SK-N-SH (cell line): ENCODE data around the gene GPR68. TPM values are rescaled to one million over a fixed set of nuclear protein-coding genes. Genes with fewer than 3 reads are reported as not detected.

Experiments
- CTCF ChIA-PET: fragments of 300-600, 350-600 bp; formaldehyde crosslinking; extraction: SDS; loops from one replicate; lab custom pipeline; 2021; lab: Yijun Ruan, JAX
- POLR2A ChIA-PET: fragments of 350-600 bp; sonication (Branson Sonifier 250); formaldehyde crosslinking; extraction: SDS; loops from one replicate; lab custom pipeline; 2020; ENCODE audit warnings: antibody characterized with exemption, inconsistent platforms; lab: Yijun Ruan, JAX
- DNase-seq: peaks from one replicate; pipeline ENCODE4 v3.0.0; 2012
- H2AFZ ChIP-seq: fragments of 200-600 bp; sonication (generic); 2 replicates; pipeline ENCODE4 v1.8.1; 2016; ENCODE audit warnings: antibody characterized with exemption, mild to moderate bottlenecking, low read depth
- H3F3A ChIP-seq: fragments of 200-600 bp; sonication (generic); replicated peaks from 2 replicates; pipeline ENCODE3; 2016; ENCODE audit warnings: antibody characterized with exemption, mild to moderate bottlenecking; ENCODE audit not compliant: insufficient read depth
- H3K27ac ChIP-seq, 2 experiments: fragments of 200-500 bp in 1 of 2; fragments of 200-600 bp in 1 of 2; sonication (Bioruptor generic) in 1 of 2; sonication (generic), shearing (Covaris generic) in 1 of 2; 2 replicates each; pipeline versions ENCODE4 v1.5.1 to v1.6.1; 2014 to 2016; ENCODE audit warnings: low read depth in 2 of 2, inconsistent platforms in 1 of 2, low read length in 1 of 2, mild to moderate bottlenecking in 1 of 2, mixed read lengths in 1 of 2
- H3K27me3 ChIP-seq: fragments of 200-600 bp; sonication (generic), shearing (Covaris generic); 2 replicates; pipeline ENCODE4 v1.6.1; 2016; ENCODE audit warnings: mixed run types; ENCODE audit not compliant: insufficient read depth
- H3K36me3 ChIP-seq, 2 experiments: fragments of 200-500 bp in 1 of 2; fragments of 200-600 bp in 1 of 2; sonication (Bioruptor generic) in 1 of 2; sonication (generic) in 1 of 2; replicated peaks in 1 of 2; 2 replicates each; pipeline versions ENCODE3 to v1.5.1; 2014 to 2016; ENCODE audit warnings: low read length in 1 of 2, mild to moderate bottlenecking in 1 of 2; ENCODE audit not compliant: insufficient read depth in 2 of 2, control insufficient read depth in 1 of 2
- H3K4me1 ChIP-seq, 2 experiments: fragments of 200-500 bp in 1 of 2; fragments of 200-600 bp in 1 of 2; sonication (Bioruptor generic) in 1 of 2; sonication (generic), shearing (Covaris generic) in 1 of 2; 2 replicates each; pipeline versions ENCODE4 v1.5.1 to v1.6.1; 2014 to 2016; ENCODE audit warnings: low read depth in 1 of 2, low read length in 1 of 2, mixed run types in 1 of 2; ENCODE audit not compliant: insufficient read depth in 2 of 2, control insufficient read depth in 1 of 2
- H3K4me2 ChIP-seq: fragments of 200-600 bp; sonication (generic), shearing (Covaris generic); 2 replicates; pipeline ENCODE4 v1.6.1; 2017; ENCODE audit warnings: mixed run types
- H3K4me3 ChIP-seq, 2 experiments: fragments of 200-500 bp in 1 of 2; fragments of 200-600 bp in 1 of 2; sonication (Bioruptor generic) in 1 of 2; sonication (generic), shearing (Covaris generic) in 1 of 2; 2 replicates each; pipeline versions ENCODE4 v1.5.1 to v1.8.1; 2014 to 2016; ENCODE audit warnings: low read depth in 2 of 2, inconsistent platforms in 1 of 2, low read length in 1 of 2, mild to moderate bottlenecking in 1 of 2, mixed read lengths in 1 of 2, moderate library complexity in 1 of 2
- H3K79me2 ChIP-seq: fragments of 200-600 bp; sonication (generic); 2 replicates; pipeline ENCODE4 v1.8.1; 2017; ENCODE audit warnings: mild to moderate bottlenecking; ENCODE audit not compliant: insufficient read depth
- H3K9ac ChIP-seq: fragments of 200-600 bp; sonication (generic); 2 replicates; pipeline ENCODE4 v1.6.1; 2017; ENCODE audit warnings: mixed run types
- H3K9me2 ChIP-seq: fragments of 200-600 bp; sonication (generic); 2 replicates; pipeline ENCODE4 v1.6.1; 2017; ENCODE audit warnings: mixed run types
- H3K9me3 ChIP-seq: fragments of 200-600 bp; sonication (generic); 2 replicates; pipeline ENCODE4 v1.6.1; 2017; ENCODE audit warnings: mixed run types, mild to moderate bottlenecking, moderate library complexity
- H4K20me1 ChIP-seq: fragments of 200-600 bp; sonication (generic); 2 replicates; pipeline ENCODE4 v1.6.1; 2017; ENCODE audit warnings: mild to moderate bottlenecking, mixed run types; ENCODE audit not compliant: insufficient read depth
- ELF1 ChIP-seq: IDR thresholded peaks from 2 replicates; pipeline ENCODE4 v1.4.0; 2012
- EP300 ChIP-seq, 2 experiments: IDR thresholded peaks; 2 replicates each; pipeline versions ENCODE4 v1.4.0 to v1.6.1; 2012; ENCODE audit warnings: borderline replicate concordance in 1 of 2, low read depth in 1 of 2, low read length in 1 of 2
- EZH2phosphoT487 ChIP-seq: fragments of 200-600 bp; sonication (generic); IDR thresholded peaks from 2 replicates; pipeline ENCODE4 v1.6.1; 2017; ENCODE audit warnings: low read depth, mixed run types, mild to moderate bottlenecking, antibody characterized with exemption, moderate library complexity, borderline replicate concordance
- FOXJ3 ChIP-seq: sonication (generic); formaldehyde crosslinking; IDR thresholded peaks from 2 replicates; pipeline ENCODE4 v1.5.1; 2020; ENCODE audit warnings: mild to moderate bottlenecking, missing genetic modification reagents
- MXI1 ChIP-seq: IDR thresholded peaks from 2 replicates; pipeline ENCODE4 v1.6.1; 2012; ENCODE audit warnings: mild to moderate bottlenecking, low read depth, low read length, improper control_type of control experiment
- RFX5 ChIP-seq: IDR thresholded peaks from 2 replicates; pipeline ENCODE4 v1.6.1; 2012; ENCODE audit warnings: mild to moderate bottlenecking, improper control_type of control experiment, low read length
- TAF1 ChIP-seq: IDR thresholded peaks from 2 replicates; pipeline ENCODE4 v1.6.1; 2012; ENCODE audit warnings: low read depth, mild to moderate bottlenecking, low read length, moderate library complexity, borderline replicate concordance
- WGBS: methylation state at CpG from one replicate; pipeline ENCODE4 v1.1.6; 2017; ENCODE audit warnings: low lambda C conversion rate; 5-methylcytosine and 5-hydroxymethylcytosine counted together
- polyA plus RNA-seq, 3 experiments: library from polyadenylated mRNA; depleted of rRNA; stranded (reverse); fragments of >200 nt; gene quantifications; 2 replicates each; pipeline ENCODE4 v1.2.3, GENCODE V29; 2012
- TF ChIP-seq, protein P1 (sequence below): IDR thresholded peaks from 2 replicates; pipeline ENCODE4 v1.4.0; 2012; ENCODE audit warnings: low read depth, borderline replicate concordance
- TF ChIP-seq, protein P2 (sequence below): fragments of 150-350 bp; IDR thresholded peaks from 2 replicates; pipeline ENCODE4 v1.6.1; 2016; ENCODE audit warnings: mild to moderate bottlenecking, low read depth, low read length
- TF ChIP-seq, protein P3 (sequence below): fragments of 200-600 bp; sonication (generic); IDR thresholded peaks from 2 replicates; pipeline ENCODE4 v1.6.1; 2017; ENCODE audit warnings: antibody characterized with exemption, mild to moderate bottlenecking, moderate library complexity
- TF ChIP-seq, protein P4 (sequence below): fragments of 150-350 bp; IDR thresholded peaks from 2 replicates; pipeline ENCODE4 v1.6.1; 2017; ENCODE audit warnings: antibody characterized with exemption, low read length, low read depth, borderline replicate concordance

Gene GPR68
- polyA plus RNA-seq, 1 of the 3 experiments (the other 2 are of a cell fraction), result 0.18 TPM

DNA sequence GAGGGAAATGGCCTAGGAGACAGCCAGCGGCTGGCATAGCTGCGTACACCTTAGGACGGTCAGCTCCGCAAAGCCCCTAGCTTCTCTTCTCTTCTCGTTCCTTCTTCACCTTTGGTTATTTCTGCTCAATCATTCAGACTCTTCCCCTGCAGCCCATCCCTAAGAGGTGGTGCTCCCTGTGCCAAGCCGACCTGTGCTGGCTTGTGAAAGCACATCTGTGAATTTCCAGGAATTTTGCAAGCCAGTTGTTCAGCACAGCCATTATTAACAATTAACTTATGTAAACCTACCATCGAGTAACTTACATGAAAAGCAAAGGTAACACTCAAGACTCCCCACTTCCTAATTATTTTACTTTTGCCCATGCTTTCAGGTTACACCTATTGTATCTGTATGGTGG, 20.9 kb upstream of the GPR68 start:
- TF ChIP-seq RFX5, result no peak
- TF ChIP-seq, protein P1, sequence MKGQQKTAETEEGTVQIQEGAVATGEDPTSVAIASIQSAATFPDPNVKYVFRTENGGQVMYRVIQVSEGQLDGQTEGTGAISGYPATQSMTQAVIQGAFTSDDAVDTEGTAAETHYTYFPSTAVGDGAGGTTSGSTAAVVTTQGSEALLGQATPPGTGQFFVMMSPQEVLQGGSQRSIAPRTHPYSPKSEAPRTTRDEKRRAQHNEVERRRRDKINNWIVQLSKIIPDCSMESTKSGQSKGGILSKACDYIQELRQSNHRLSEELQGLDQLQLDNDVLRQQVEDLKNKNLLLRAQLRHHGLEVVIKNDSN, result no peak
- TF ChIP-seq FOXJ3 (CRISPR knock-in tag), result no peak
- TF ChIP-seq ELF1, result no peak
- TF ChIP-seq, protein P2, sequence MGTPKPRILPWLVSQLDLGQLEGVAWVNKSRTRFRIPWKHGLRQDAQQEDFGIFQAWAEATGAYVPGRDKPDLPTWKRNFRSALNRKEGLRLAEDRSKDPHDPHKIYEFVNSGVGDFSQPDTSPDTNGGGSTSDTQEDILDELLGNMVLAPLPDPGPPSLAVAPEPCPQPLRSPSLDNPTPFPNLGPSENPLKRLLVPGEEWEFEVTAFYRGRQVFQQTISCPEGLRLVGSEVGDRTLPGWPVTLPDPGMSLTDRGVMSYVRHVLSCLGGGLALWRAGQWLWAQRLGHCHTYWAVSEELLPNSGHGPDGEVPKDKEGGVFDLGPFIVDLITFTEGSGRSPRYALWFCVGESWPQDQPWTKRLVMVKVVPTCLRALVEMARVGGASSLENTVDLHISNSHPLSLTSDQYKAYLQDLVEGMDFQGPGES, result no peak
- TF ChIP-seq EP300 (IDR thresholded peaks at IDR 0.05; ENCODE audit: borderline replicate concordance in 1 of 2, low read depth in 1 of 2, low read length in 1 of 2), result no peak
- TF ChIP-seq, protein P3, sequence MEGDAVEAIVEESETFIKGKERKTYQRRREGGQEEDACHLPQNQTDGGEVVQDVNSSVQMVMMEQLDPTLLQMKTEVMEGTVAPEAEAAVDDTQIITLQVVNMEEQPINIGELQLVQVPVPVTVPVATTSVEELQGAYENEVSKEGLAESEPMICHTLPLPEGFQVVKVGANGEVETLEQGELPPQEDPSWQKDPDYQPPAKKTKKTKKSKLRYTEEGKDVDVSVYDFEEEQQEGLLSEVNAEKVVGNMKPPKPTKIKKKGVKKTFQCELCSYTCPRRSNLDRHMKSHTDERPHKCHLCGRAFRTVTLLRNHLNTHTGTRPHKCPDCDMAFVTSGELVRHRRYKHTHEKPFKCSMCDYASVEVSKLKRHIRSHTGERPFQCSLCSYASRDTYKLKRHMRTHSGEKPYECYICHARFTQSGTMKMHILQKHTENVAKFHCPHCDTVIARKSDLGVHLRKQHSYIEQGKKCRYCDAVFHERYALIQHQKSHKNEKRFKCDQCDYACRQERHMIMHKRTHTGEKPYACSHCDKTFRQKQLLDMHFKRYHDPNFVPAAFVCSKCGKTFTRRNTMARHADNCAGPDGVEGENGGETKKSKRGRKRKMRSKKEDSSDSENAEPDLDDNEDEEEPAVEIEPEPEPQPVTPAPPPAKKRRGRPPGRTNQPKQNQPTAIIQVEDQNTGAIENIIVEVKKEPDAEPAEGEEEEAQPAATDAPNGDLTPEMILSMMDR, result no peak
- TF ChIP-seq, protein P4, sequence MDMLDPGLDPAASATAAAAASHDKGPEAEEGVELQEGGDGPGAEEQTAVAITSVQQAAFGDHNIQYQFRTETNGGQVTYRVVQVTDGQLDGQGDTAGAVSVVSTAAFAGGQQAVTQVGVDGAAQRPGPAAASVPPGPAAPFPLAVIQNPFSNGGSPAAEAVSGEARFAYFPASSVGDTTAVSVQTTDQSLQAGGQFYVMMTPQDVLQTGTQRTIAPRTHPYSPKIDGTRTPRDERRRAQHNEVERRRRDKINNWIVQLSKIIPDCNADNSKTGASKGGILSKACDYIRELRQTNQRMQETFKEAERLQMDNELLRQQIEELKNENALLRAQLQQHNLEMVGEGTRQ, result no peak
- no peak for TF ChIP-seq TAF1
- no peak for TF ChIP-seq EZH2phosphoT487
- TF ChIP-seq MXI1, result no peak
- TF ChIP-seq, all 33 proteins: peak for 0
- Histone ChIP-seq H3F3A (no peaks in the 10 kb centered on the region), H3K9me3 (no peaks in the 10 kb centered on the region), H3K27me3 (no peaks in the 10 kb centered on the region), H2AFZ (no peak overlapping the region), H3K4me3 (no peak overlapping the region), H3K9me2 (no peaks in the 10 kb centered on the region), H3K4me1 (peaks cover 0 to 8% of the 10 kb centered on the region in 2 experiments; a peak in 1 of 4 replicates), H3K9ac (no peak overlapping the region), H3K79me2 (no peaks in the 10 kb centered on the region), H4K20me1 (no peaks in the 10 kb centered on the region), H3K4me2 (no peak overlapping the region), H3K36me3 (no peaks in the 10 kb centered on the region), H3K27ac (no peak overlapping the region)
- ChIA-PET POLR2A (no interaction called here), CTCF (interaction anchor here (1.0 to 1.5 kb wide), 2 partner anchors 19 to 92 kb away, joined by 3 to 4 read pairs; no protein-coding TSS in a partner anchor)
- 83% methylated on average over 7 of the region's 7 CpGs for WGBS
- no peak for DNase-seq
